K562 (cell line): ENCODE results near the gene CDK11B. TPM values are rescaled to one million over a fixed set of nuclear protein-coding genes. Genes with fewer than 3 reads are reported as not detected.

Experiments
- CBX5 ChIP-seq: IDR thresholded peaks from 2 replicates; pipeline ENCODE4 v1.6.1; 2014; ENCODE audit warnings: low read depth, borderline replicate concordance
- DDX20 ChIP-seq: fragments of 450-650 bp; IDR thresholded peaks from 2 replicates; pipeline ENCODE4 v1.6.1; 2016; ENCODE audit warnings: missing genetic modification characterization, low read depth, mild to moderate bottlenecking, missing compliant biosample characterization, moderate library complexity
- NR2F6 ChIP-seq: fragments of 450-650 bp; formaldehyde crosslinking; IDR thresholded peaks from 2 replicates; pipeline ENCODE4 v1.4.0; 2020; ENCODE audit warnings: mild to moderate bottlenecking
- POLR2AphosphoS5 ChIP-seq: IDR thresholded peaks from 2 replicates; pipeline ENCODE4 v1.6.1; 2011; ENCODE audit warnings: mild to moderate bottlenecking, low read depth, low read length, moderate library complexity; ENCODE audit not compliant: control insufficient read depth, insufficient read depth
- SRSF3 ChIP-seq: fragments of 200-400 bp; formaldehyde crosslinking; IDR thresholded peaks from 2 replicates; pipeline ENCODE4 v1.6.1; 2016; ENCODE audit warnings: mild to moderate bottlenecking, low read length, moderate library complexity; ENCODE audit not compliant: insufficient read depth
- ZNF253 ChIP-seq: fragments of 250-450 bp; sonication (Bioruptor Pico); conservative IDR thresholded peaks from 2 replicates; pipeline ENCODE4 v1.6.1; 2021; ENCODE audit warnings: mild to moderate bottlenecking
- ZNF696 ChIP-seq: fragments of 250-450 bp; sonication (Bioruptor Pico); conservative IDR thresholded peaks from 2 replicates; pipeline ENCODE4 v1.4.0; 2020; ENCODE audit warnings: mild to moderate bottlenecking, moderate library complexity
- polyA plus RNA-seq, 8 experiments: library from polyadenylated mRNA; depleted of rRNA in 4 of 8; stranded (reverse) in 5 of 8; unstranded in 3 of 8; fragments of >200 nt; fragmentation: Nextera tagmentation in 2 of 8; fragmentation: Illumina TruSeq in 1 of 8; extraction: Ambion mirVana in 2 of 8; extraction: Trizol in 1 of 8; gene quantifications; 2 replicates each; pipeline versions ENCODE4 v1.2.1 to v1.2.3, GENCODE V29; 2011 to 2014; ENCODE audit warnings: inconsistent platforms in 1 of 8, missing spikeins in 1 of 8
- total RNA-seq, 7 experiments: library from RNA; depleted of rRNA in 6 of 7; stranded (reverse); fragments of >200 nt in 6 of 7; fragmentation: Illumina TruSeq in 2 of 7; extraction: Trizol in 2 of 7; gene quantifications; 2 replicates each; pipeline versions ENCODE4 v1.2.1 to v1.2.3, GENCODE V29; 2011 to 2021; ENCODE audit warnings: low replicate concordance in 1 of 7
- TF ChIP-seq, protein P1 (sequence below): fragments of 450-650 bp; conservative IDR thresholded peaks from 2 replicates; pipeline ENCODE4 v1.6.1; 2016; ENCODE audit warnings: missing genetic modification characterization, low read depth, mild to moderate bottlenecking, control low read depth, missing compliant biosample characterization
- TF ChIP-seq, protein P2 (sequence below): fragments of 450-650 bp; formaldehyde crosslinking; conservative IDR thresholded peaks from 2 replicates; pipeline ENCODE4 v1.4.0; 2022; ENCODE audit warnings: mild to moderate bottlenecking, missing genetic modification characterization
- TF ChIP-seq, protein P3 (sequence below), 3 experiments: IDR thresholded peaks in 2 of 3; conservative IDR thresholded peaks in 1 of 3; 2 replicates each; pipeline ENCODE4 v1.5.1; 2011 to 2012; ENCODE audit warnings: low read length in 3 of 3, mild to moderate bottlenecking in 3 of 3, control low read depth in 2 of 3, improper control_type of control experiment in 1 of 3, inconsistent platforms in 1 of 3, low read depth in 1 of 3, mixed read lengths in 1 of 3, moderate library complexity in 1 of 3; ENCODE audit not compliant: insufficient read depth in 2 of 3
- TF ChIP-seq, protein P4 (sequence below): sonication (generic); IDR thresholded peaks from 2 replicates; pipeline ENCODE4 v1.6.1; 2016
- TF ChIP-seq, protein P5 (sequence below): fragments of 250-450 bp; sonication (Bioruptor Pico); IDR thresholded peaks from 2 replicates; pipeline ENCODE4 v1.8.0; 2022; ENCODE audit warnings: moderate library complexity, mild to moderate bottlenecking, inconsistent platforms

CDK11B gene
- total and polyA plus RNA-seq, 9 of the 15 experiments (the other 6 are each of a cell fraction or from before 2014, with no cell fraction given): 2.8 to 52.2 (median 19.5) TPM

DNA sequence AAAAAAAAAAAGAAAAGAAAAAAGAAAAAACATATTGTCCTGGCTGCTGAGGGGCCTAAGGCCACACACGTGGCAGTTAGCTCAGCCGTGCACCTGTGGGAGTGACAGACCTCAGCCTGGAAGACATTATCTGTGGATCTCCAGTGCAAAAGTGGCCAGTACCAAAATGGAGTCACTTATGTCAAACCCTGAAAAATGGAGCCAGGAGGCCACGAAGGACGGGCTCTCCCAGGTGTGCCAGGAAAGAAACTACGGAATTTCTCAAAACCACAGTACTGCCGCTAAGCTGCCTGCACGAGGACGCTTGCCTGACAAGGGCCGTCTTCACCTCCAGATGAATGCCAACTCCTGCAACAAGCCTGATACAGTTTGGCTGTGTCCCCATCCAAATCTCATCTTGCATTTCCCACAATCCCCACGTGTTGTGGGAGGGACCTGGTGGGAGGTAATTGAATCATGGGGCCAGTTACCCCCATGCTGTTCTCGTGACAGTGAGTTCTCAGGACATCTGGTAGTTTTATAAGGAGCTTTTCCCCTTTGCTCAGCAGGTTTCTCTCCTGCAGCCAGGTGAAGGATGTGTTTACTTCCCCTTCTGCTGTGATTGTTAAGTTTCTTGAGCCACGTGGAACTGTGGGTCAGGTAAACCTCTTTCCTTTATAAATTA is 48.9 kb downstream of the CDK11B start (continued):
- TF ChIP-seq, protein P1, sequence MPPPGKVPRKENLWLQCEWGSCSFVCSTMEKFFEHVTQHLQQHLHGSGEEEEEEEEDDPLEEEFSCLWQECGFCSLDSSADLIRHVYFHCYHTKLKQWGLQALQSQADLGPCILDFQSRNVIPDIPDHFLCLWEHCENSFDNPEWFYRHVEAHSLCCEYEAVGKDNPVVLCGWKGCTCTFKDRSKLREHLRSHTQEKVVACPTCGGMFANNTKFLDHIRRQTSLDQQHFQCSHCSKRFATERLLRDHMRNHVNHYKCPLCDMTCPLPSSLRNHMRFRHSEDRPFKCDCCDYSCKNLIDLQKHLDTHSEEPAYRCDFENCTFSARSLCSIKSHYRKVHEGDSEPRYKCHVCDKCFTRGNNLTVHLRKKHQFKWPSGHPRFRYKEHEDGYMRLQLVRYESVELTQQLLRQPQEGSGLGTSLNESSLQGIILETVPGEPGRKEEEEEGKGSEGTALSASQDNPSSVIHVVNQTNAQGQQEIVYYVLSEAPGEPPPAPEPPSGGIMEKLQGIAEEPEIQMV (tag): peak; percentile 86
- TF ChIP-seq, protein P2, sequence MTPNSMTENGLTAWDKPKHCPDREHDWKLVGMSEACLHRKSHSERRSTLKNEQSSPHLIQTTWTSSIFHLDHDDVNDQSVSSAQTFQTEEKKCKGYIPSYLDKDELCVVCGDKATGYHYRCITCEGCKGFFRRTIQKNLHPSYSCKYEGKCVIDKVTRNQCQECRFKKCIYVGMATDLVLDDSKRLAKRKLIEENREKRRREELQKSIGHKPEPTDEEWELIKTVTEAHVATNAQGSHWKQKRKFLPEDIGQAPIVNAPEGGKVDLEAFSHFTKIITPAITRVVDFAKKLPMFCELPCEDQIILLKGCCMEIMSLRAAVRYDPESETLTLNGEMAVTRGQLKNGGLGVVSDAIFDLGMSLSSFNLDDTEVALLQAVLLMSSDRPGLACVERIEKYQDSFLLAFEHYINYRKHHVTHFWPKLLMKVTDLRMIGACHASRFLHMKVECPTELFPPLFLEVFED (CRISPR knock-in tag): peak; percentile 80; the same call in 1 of the 2 replicates
- TF ChIP-seq CBX5 (no peak), POLR2AphosphoS5 (no peak), DDX20 (peak; percentile 93), NR2F6 (peak; percentile 52; the same call in 1 of the 2 replicates), ZNF696 (CRISPR knock-in tag) (no peak), ZNF253 (no peak), SRSF3 (no peak)
- TF ChIP-seq, protein P3, sequence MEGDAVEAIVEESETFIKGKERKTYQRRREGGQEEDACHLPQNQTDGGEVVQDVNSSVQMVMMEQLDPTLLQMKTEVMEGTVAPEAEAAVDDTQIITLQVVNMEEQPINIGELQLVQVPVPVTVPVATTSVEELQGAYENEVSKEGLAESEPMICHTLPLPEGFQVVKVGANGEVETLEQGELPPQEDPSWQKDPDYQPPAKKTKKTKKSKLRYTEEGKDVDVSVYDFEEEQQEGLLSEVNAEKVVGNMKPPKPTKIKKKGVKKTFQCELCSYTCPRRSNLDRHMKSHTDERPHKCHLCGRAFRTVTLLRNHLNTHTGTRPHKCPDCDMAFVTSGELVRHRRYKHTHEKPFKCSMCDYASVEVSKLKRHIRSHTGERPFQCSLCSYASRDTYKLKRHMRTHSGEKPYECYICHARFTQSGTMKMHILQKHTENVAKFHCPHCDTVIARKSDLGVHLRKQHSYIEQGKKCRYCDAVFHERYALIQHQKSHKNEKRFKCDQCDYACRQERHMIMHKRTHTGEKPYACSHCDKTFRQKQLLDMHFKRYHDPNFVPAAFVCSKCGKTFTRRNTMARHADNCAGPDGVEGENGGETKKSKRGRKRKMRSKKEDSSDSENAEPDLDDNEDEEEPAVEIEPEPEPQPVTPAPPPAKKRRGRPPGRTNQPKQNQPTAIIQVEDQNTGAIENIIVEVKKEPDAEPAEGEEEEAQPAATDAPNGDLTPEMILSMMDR (IDR thresholded peaks at IDR 0.05 in 2 of 3, conservative IDR thresholded peaks at IDR 0.05 in 1 of 3; ENCODE audit: insufficient read depth in 2 of 3, low read depth in 1 of 3, low read length in 3 of 3): no peak
- TF ChIP-seq, protein P4, sequence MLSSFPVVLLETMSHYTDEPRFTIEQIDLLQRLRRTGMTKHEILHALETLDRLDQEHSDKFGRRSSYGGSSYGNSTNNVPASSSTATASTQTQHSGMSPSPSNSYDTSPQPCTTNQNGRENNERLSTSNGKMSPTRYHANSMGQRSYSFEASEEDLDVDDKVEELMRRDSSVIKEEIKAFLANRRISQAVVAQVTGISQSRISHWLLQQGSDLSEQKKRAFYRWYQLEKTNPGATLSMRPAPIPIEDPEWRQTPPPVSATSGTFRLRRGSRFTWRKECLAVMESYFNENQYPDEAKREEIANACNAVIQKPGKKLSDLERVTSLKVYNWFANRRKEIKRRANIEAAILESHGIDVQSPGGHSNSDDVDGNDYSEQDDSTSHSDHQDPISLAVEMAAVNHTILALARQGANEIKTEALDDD: no peak
- TF ChIP-seq, protein P5, sequence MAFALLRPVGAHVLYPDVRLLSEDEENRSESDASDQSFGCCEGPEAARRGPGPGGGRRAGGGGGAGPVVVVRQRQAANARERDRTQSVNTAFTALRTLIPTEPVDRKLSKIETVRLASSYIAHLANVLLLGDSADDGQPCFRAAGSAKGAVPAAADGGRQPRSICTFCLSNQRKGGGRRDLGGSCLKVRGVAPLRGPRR (CRISPR knock-in tag): peak; percentile 91
